HepG2 (cell line): ENCODE data around the gene ANKRD22. TPM values are rescaled to one million over a fixed set of nuclear protein-coding genes. Genes with fewer than 3 reads are reported as not detected.

Source experiments
- ATAC-seq: fragments of 200-7000 bp; cut with Tn5 transposase; 3 replicates; pipeline ENCODE4 v1.9.1; 2020; ENCODE audit warnings: mild to moderate bottlenecking, moderate library complexity
- BruUV-seq: library from RNA; stranded (reverse); fragments of 400-500 nt; replicated peaks from 2 replicates; lab custom pipeline; 2021; lab: Mats Ljungman, UMichigan
- CTCF ChIA-PET: fragments of 300-600 bp; formaldehyde crosslinking; extraction: SDS; loops from one replicate; lab custom pipeline; 2021; ENCODE audit warnings: low total read pairs, inconsistent platforms, low intra/inter-chr PET ratio; lab: Yijun Ruan, JAX
- POLR2A ChIA-PET: fragments of 350-600 bp; sonication (Branson Sonifier 250); formaldehyde crosslinking; loops from one replicate; lab custom pipeline; 2020; ENCODE audit warnings: antibody characterized with exemption, inconsistent platforms; lab: Yijun Ruan, JAX
- DNase-seq: peaks from one replicate; pipeline ENCODE4 v3.0.0-alpha.2; 2015; ENCODE audit warnings: low spot score
- FAIRE-seq: peaks from 3 replicates; lab custom pipeline; 2011; peaks lifted over from hg19 to GRCh38; lab: Jason Lieb, UNC
- H2AFZ ChIP-seq: one replicate; pipeline ENCODE4 v1.6.1; 2011; ENCODE audit warnings: low read length, inconsistent platforms
- H3K27ac ChIP-seq: fragments of 300-600 bp; 3 replicates; pipeline ENCODE4 v1.8.0; 2011; ENCODE audit warnings: mixed run types, mild to moderate bottlenecking, mixed read lengths, low read length, inconsistent platforms; ENCODE audit not compliant: insufficient read depth; ENCODE audit errors: extremely low read length
- H3K27me3 ChIP-seq, 2 experiments: fragments of 200-600 bp in 1 of 2; 2 replicates in 1 of 2; 3 replicates in 1 of 2; pipeline versions ENCODE4 v1.6.0 to v1.8.0; 2011; ENCODE audit warnings: low read length in 2 of 2, mild to moderate bottlenecking in 2 of 2, moderate library complexity in 2 of 2, inconsistent platforms in 1 of 2; ENCODE audit not compliant: insufficient read depth in 2 of 2, control insufficient read depth in 1 of 2
- H3K36me3 ChIP-seq, 2 experiments: fragments of 200-600 bp in 1 of 2; replicated peaks in 1 of 2; 2 replicates in 1 of 2; 3 replicates in 1 of 2; pipeline versions ENCODE4 v1.5.1 to v1.8.0; 2011; ENCODE audit warnings: low read length in 2 of 2, inconsistent platforms in 1 of 2; ENCODE audit not compliant: insufficient read depth in 2 of 2, control insufficient read depth in 1 of 2
- H3K4me1 ChIP-seq: 2 replicates; pipeline ENCODE4 v1.5.1; 2012; ENCODE audit warnings: low read length, inconsistent platforms; ENCODE audit not compliant: insufficient read depth
- H3K4me2 ChIP-seq: 2 replicates; pipeline ENCODE4 v1.6.0; 2011; ENCODE audit warnings: low read depth, low read length, inconsistent platforms
- H3K4me3 ChIP-seq, 3 experiments: fragments of 200-600 bp in 1 of 3; sonication (generic), shearing (Covaris generic) in 1 of 3; replicated peaks in 1 of 3; 2 replicates each; pipeline ENCODE4 v1.5.1; 2011 to 2016; ENCODE audit warnings: low read length in 3 of 3, inconsistent platforms in 2 of 3, low read depth in 2 of 3, mild to moderate bottlenecking in 2 of 3, control low read depth in 1 of 3, mixed read lengths in 1 of 3; ENCODE audit not compliant: insufficient read depth in 1 of 3
- H3K79me2 ChIP-seq: one replicate; pipeline ENCODE4 v1.6.1; 2011; ENCODE audit warnings: low read length, inconsistent platforms; ENCODE audit not compliant: insufficient read depth
- H3K9ac ChIP-seq: 2 replicates; pipeline ENCODE4 v1.6.0; 2011; ENCODE audit warnings: mild to moderate bottlenecking, low read depth, low read length, inconsistent platforms; ENCODE audit not compliant: insufficient read depth
- H3K9me3 ChIP-seq: 2 replicates; pipeline ENCODE4 v1.5.1; 2012; ENCODE audit warnings: mild to moderate bottlenecking, low read length
- H4K20me1 ChIP-seq: 2 replicates; pipeline ENCODE4 v1.6.0; 2011; ENCODE audit warnings: inconsistent platforms, mild to moderate bottlenecking, low read length, moderate library complexity; ENCODE audit not compliant: insufficient read depth
- FOXP1 ChIP-seq, 2 experiments: fragments of 450-650 bp in 1 of 2; IDR thresholded peaks; 2 replicates each; pipeline ENCODE4 v1.6.1; 2017 to 2018; ENCODE audit warnings: antibody characterized with exemption in 1 of 2
- GABPA ChIP-seq, 2 experiments: IDR thresholded peaks; 2 replicates each; pipeline ENCODE4 v1.6.1; 2011 to 2016; ENCODE audit warnings: low read depth in 2 of 2, low read length in 1 of 2, missing biosample characterization in 1 of 2, missing genetic modification characterization in 1 of 2
- GABPB1 ChIP-seq: IDR thresholded peaks from 2 replicates; pipeline ENCODE4 v1.6.1; 2016; ENCODE audit warnings: mild to moderate bottlenecking, missing genetic modification reagents, moderate library complexity, missing compliant biosample characterization
- GATAD2A ChIP-seq: IDR thresholded peaks from 2 replicates; pipeline ENCODE4 v1.6.1; 2016
- KDM2A ChIP-seq: sonication (generic); formaldehyde crosslinking; IDR thresholded peaks from 2 replicates; pipeline ENCODE4 v1.4.0; 2020; ENCODE audit warnings: low read depth, missing genetic modification reagents, borderline replicate concordance
- KDM3A ChIP-seq: IDR thresholded peaks from 2 replicates; pipeline ENCODE4 v1.6.1; 2018; ENCODE audit warnings: low read depth, missing compliant biosample characterization
- MXD4 ChIP-seq: IDR thresholded peaks from 2 replicates; pipeline ENCODE4 v1.6.1; 2016; ENCODE audit warnings: mild to moderate bottlenecking, missing biosample characterization, missing genetic modification reagents
- NR2F6 ChIP-seq, 2 experiments: IDR thresholded peaks; 2 replicates each; pipeline ENCODE4 v1.6.1; 2016; ENCODE audit warnings: antibody characterized with exemption in 1 of 2, mild to moderate bottlenecking in 1 of 2
- SIN3B ChIP-seq: fragments of 150-350 bp; IDR thresholded peaks from 2 replicates; pipeline ENCODE4 v1.6.1; 2014; ENCODE audit warnings: low read length
- SMARCE1 ChIP-seq: fragments of 450-650 bp; IDR thresholded peaks from 2 replicates; pipeline ENCODE4 v1.6.1; 2017; ENCODE audit warnings: borderline replicate concordance
- SMC3 ChIP-seq: IDR thresholded peaks from 2 replicates; pipeline ENCODE4 v1.6.1; 2011; ENCODE audit warnings: low read length, improper control_type of control experiment
- TFAP4 ChIP-seq: sonication (generic); IDR thresholded peaks from 2 replicates; pipeline ENCODE4 v1.6.1; 2016; ENCODE audit warnings: low read depth, borderline replicate concordance
- TSC22D2 ChIP-seq: sonication (generic); formaldehyde crosslinking; IDR thresholded peaks from 2 replicates; pipeline ENCODE4 v1.5.1; 2020; ENCODE audit warnings: missing genetic modification reagents, mild to moderate bottlenecking, borderline replicate concordance
- U2AF2 ChIP-seq: fragments of 200-400 bp; formaldehyde crosslinking; IDR thresholded peaks from 2 replicates; pipeline ENCODE4 v1.6.1; 2017; ENCODE audit warnings: low read depth, mild to moderate bottlenecking, low read length
- ZNF160 ChIP-seq: sonication (generic); formaldehyde crosslinking; IDR thresholded peaks from 2 replicates; pipeline ENCODE4 v1.8.0; 2022; ENCODE audit warnings: mild to moderate bottlenecking, inconsistent platforms, missing genetic modification reagents
- ZNF460 ChIP-seq: sonication (generic); formaldehyde crosslinking; IDR thresholded peaks from 2 replicates; pipeline ENCODE4 v1.5.1; 2020; ENCODE audit warnings: missing genetic modification reagents, mild to moderate bottlenecking, borderline replicate concordance
- ZNF614 ChIP-seq: IDR thresholded peaks from 2 replicates; pipeline ENCODE4 v1.6.1; 2018; ENCODE audit warnings: missing biosample characterization, missing genetic modification reagents, inconsistent platforms, borderline replicate concordance
- ZSCAN31 ChIP-seq: sonication (generic); formaldehyde crosslinking; IDR thresholded peaks from 2 replicates; pipeline ENCODE4 v1.5.0; 2020; ENCODE audit warnings: low read depth, mild to moderate bottlenecking, missing genetic modification reagents
- WGBS: methylation state at CpG from one replicate; pipeline ENCODE4 v1.1.6; 2017; ENCODE audit warnings: low lambda C conversion rate; 5-methylcytosine and 5-hydroxymethylcytosine counted together
- in situ Hi-C: cut with HindIII; loops from 2 replicates; pipeline ENCODE4 v1.10.0; 2017; ENCODE audit warnings: low pct_unique_long_range_greater_than_20kb; ENCODE audit not compliant: extremely low pct_ligation_motif_present
- intact Hi-C: fragments of 100-400 bp; cut with micrococcal nuclease; formaldehyde crosslinking; loops from one replicate; pipeline ENCODE4 v1.10.0; 2022; ENCODE audit not compliant: unreplicated experiment
- polyA plus RNA-seq, 8 experiments: library from polyadenylated mRNA; depleted of rRNA in 3 of 8; stranded (reverse) in 7 of 8; unstranded in 1 of 8; fragments of >200 nt; fragmentation: Illumina TruSeq in 4 of 8; extraction: Trizol in 4 of 8; gene quantifications; 2 replicates each; pipeline versions ENCODE4 v1.2.1 to v1.2.3, GENCODE V29; 2011 to 2016; ENCODE audit warnings: low read depth in 4 of 8, missing spikeins in 1 of 8, mixed read lengths in 1 of 8; ENCODE audit not compliant: insufficient read depth in 1 of 8
- total RNA-seq, 5 experiments: library from RNA; depleted of rRNA; stranded (reverse); fragments of >200 nt; fragmentation: Illumina TruSeq; extraction: Trizol; gene quantifications; 2 replicates each; pipeline ENCODE4 v1.2.3, GENCODE V29; 2016; ENCODE audit warnings: low read depth in 1 of 5
- TF ChIP-seq, protein P1 (sequence below): sonication (generic); formaldehyde crosslinking; IDR thresholded peaks from 2 replicates; pipeline ENCODE4 v1.5.0; 2020; ENCODE audit warnings: mild to moderate bottlenecking, missing genetic modification reagents, moderate library complexity

ANKRD22 gene
- total and polyA plus RNA-seq, 2 of the 13 experiments (the other 11 are each of a cell fraction or from before 2014, with no cell fraction given) = not detected

GRCh38 chr10:88835910-88836221, 15.8 kb downstream of the ANKRD22 start (continued):
- TF ChIP-seq SIN3B = no peak
- TF ChIP-seq FOXP1 (IDR thresholded peaks at IDR 0.05) = no peak
- no peak for TF ChIP-seq FOXP1 (CRISPR knock-in tag; IDR thresholded peaks at IDR 0.05)
- TF ChIP-seq TFAP4 = no peak

DNA sequence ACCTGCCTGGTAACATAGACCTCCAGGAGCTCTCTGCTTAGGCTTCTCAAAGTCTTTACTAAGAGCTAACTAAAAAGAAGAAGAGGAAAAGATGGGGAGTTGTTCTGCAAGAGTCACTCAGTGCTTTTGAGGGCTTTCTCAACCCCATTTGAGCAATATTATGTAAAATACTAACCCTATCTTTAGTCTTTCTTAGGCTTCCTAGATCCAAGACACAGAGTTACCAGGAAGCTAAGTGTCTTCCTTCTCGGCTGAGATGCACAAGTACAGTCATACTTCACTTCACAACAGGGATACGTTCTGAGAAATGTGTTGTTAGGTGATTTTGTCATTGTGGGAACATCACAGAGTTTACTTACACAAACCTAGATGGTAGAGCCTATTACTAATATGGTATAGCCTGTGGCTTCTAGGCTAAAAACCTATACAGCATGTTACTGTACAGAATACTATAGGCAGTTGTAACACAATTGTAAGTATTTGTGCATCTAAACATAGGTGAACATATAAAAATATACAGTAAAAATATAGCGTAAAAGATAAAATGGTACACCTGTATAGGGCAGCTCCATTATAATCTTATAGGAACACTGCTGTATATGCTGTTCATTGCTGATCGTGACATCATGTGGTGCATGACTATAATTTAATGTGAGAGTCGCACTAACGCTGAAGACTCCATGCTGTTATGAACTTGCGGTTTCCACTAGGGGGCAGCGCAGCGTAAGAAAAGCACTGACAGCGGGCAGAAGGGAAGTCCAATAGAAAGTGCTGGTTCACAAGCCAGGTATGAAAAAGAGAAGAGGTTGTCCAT, 16.3 kb downstream of the ANKRD22 start:
- WGBS = 13% methylated on average over 10 of the region's 10 CpGs
- in situ Hi-C loops = loop anchor here (5.0 to 25.0 kb wide), 2 partner anchors 102 to 377 kb away; partner anchors contain the start of gene CH25H
- intact Hi-C loops = loop anchor here (1.0 to 2.0 kb wide), 4 partner anchors 45 to 381 kb away; partner anchors contain the start of gene STAMBPL1
- ATAC-seq (peak; percentile 99), FAIRE-seq (peak; percentile 67), DNase-seq (peak; percentile 68)
- Histone ChIP-seq H3K27me3 (no peaks in the 10 kb centered on the region), H3K4me1 (no peaks in the 10 kb centered on the region), H2AFZ (no peak overlapping the region), H4K20me1 (no peaks in the 10 kb centered on the region), H3K9me3 (no peaks in the 10 kb centered on the region), H3K27ac (no peak overlapping the region), H3K9ac (no peak overlapping the region), H3K4me3 (no peak overlapping the region), H3K79me2 (no peaks in the 10 kb centered on the region), H3K36me3 (no peaks in the 10 kb centered on the region), H3K4me2 (no peak overlapping the region)
- CTCF ChIA-PET = interaction anchor here (2.2 kb wide), 1 partner anchor 98 kb away, joined by 45 read pairs; no protein-coding TSS in a partner anchor
- POLR2A ChIA-PET = no interaction called here
- BruUV-seq = no TSS peak
- no peak for TF ChIP-seq NR2F6 (IDR thresholded peaks at IDR 0.05)
- TF ChIP-seq NR2F6 (CRISPR knock-in tag; IDR thresholded peaks at IDR 0.05) = no peak
- TF ChIP-seq SMC3 = peak; percentile 70; the same call in 1 of the 2 replicates
- TF ChIP-seq ZSCAN31 (CRISPR knock-in tag) = no peak
- TF ChIP-seq TSC22D2 (CRISPR knock-in tag) = no peak
- no peak for TF ChIP-seq ZNF160 (CRISPR knock-in tag)
- TF ChIP-seq U2AF2 = no peak
- no peak for TF ChIP-seq GATAD2A (CRISPR knock-in tag)
- 0 out of 2 replicates have a peak, but pooled peaks have one; percentile 27 for TF ChIP-seq KDM2A
- TF ChIP-seq, protein P1, sequence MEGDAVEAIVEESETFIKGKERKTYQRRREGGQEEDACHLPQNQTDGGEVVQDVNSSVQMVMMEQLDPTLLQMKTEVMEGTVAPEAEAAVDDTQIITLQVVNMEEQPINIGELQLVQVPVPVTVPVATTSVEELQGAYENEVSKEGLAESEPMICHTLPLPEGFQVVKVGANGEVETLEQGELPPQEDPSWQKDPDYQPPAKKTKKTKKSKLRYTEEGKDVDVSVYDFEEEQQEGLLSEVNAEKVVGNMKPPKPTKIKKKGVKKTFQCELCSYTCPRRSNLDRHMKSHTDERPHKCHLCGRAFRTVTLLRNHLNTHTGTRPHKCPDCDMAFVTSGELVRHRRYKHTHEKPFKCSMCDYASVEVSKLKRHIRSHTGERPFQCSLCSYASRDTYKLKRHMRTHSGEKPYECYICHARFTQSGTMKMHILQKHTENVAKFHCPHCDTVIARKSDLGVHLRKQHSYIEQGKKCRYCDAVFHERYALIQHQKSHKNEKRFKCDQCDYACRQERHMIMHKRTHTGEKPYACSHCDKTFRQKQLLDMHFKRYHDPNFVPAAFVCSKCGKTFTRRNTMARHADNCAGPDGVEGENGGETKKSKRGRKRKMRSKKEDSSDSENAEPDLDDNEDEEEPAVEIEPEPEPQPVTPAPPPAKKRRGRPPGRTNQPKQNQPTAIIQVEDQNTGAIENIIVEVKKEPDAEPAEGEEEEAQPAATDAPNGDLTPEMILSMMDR (CRISPR knock-in tag) = peak; percentile 90
- no peak for TF ChIP-seq KDM3A (CRISPR knock-in tag)
- TF ChIP-seq ZNF460 = no peak
- no peak for TF ChIP-seq GABPA (IDR thresholded peaks at IDR 0.05; ENCODE audit: low read depth, low read length)
- no peak for TF ChIP-seq GABPA (CRISPR knock-in tag; IDR thresholded peaks at IDR 0.05; ENCODE audit: low read depth)
- no peak for TF ChIP-seq SMARCE1
- no peak for TF ChIP-seq GABPB1 (CRISPR knock-in tag)
- TF ChIP-seq MXD4 (CRISPR knock-in tag) = no peak
- no peak for TF ChIP-seq ZNF614 (CRISPR knock-in tag)
